ENCODE data around the gene GJD3. TPM values are rescaled to one million over a fixed set of nuclear protein-coding genes. Genes with fewer than 3 reads are reported as not detected.

The GJD3 gene
- total and polyA plus RNA-seq, 2 of the 4 experiments (the other 2 are of a cell fraction), result 0.10 TPM; not detected in 1

DNA sequence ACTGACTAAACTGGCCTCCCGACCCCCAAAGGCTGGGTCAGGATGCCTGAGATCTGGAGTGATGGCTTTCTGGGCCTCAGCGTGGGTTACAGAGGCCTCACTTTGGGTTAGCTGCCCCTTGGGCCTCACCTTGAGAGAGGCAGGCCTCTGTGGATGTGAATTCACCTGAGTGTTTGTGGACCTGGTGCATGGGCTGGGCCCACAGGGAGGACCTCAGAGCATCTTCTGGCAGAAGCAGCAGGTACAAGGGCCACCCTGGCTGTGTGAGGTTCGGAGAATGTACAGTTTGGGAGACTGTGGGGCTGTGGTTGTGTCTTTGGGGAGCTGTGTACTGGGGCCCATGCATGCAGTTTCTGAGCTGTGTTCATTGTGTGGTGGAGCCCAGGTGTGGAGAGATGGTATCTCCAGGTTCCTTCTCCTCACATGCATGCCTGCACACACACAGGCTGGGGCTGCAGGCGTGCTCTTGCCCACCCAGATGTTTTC lies 37.2 kb downstream of the GJD3 start:
- Histone ChIP-seq H3K79me1 (ENCODE audit: low read depth in 1 of 2, low read length in 2 of 2) (peaks cover 21 to 94% of the 10 kb centered on the region in 2 experiments), H2AFZ (replicated peaks; ENCODE audit: low read length, poor library complexity) (no peak overlapping the region), H3K4me1 (ENCODE audit: control insufficient read depth, insufficient read depth, low read length) (peaks cover 57% of the 10 kb centered on the region), H3K9me1 (ENCODE audit: insufficient read depth, low read length) (peaks cover 39% of the 10 kb centered on the region), H4K91ac (ENCODE audit: insufficient read depth, low read depth, low read length) (no peak overlapping the region; the same call in 1 of the 2 replicates), H3K9ac (ENCODE audit: low read depth, low read length) (no peak overlapping the region), H3K14ac (replicated peaks; ENCODE audit: low read depth, low read length) (no peak overlapping the region), H3K4ac (ENCODE audit: low read depth, low read length) (no peak overlapping the region), H2BK120ac (ENCODE audit: low read depth, low read length) (no peak overlapping the region), H3K36me3 (ENCODE audit: control insufficient read depth, insufficient read depth, low read length) (peaks cover 4% of the 10 kb centered on the region), H3K23ac (ENCODE audit: low read depth, low read length) (no peak overlapping the region), H3K9me3 (ENCODE audit: control insufficient read depth, insufficient read depth, low read length) (no peaks in the 10 kb centered on the region), H2AK9ac (replicated peaks; ENCODE audit: low read depth, low read length, poor library complexity) (peak overlapping the region; percentile 44), H3K18ac (ENCODE audit: low read depth, low read length) (no peak overlapping the region), H3K27ac (ENCODE audit: insufficient read depth, low read length) (no peak overlapping the region), H4K20me1 (ENCODE audit: insufficient read depth, low read length) (peaks cover 56% of the 10 kb centered on the region), H3K56ac (ENCODE audit: extremely low read depth, insufficient read depth, low read length) (no peak overlapping the region), H3K4me3 (ENCODE audit: insufficient read depth, low read depth, low read length) (no peak overlapping the region), H2BK5ac (ENCODE audit: low read depth, low read length, poor library complexity, severe bottlenecking) (no peak overlapping the region), H4K8ac (ENCODE audit: low read depth in 2 of 2, low read length in 2 of 2) (no peak overlapping the region), H2BK15ac (ENCODE audit: low read depth, low read length) (no peak overlapping the region), H3K27me3 (ENCODE audit: control insufficient read depth, insufficient read depth, low read length) (no peaks in the 10 kb centered on the region), H3K4me2 (ENCODE audit: low read depth, low read length) (no peak overlapping the region), H2AK5ac (ENCODE audit: low read depth, low read length) (peak overlapping the region; percentile 43; the same call in 1 of the 2 replicates), H4K5ac (ENCODE audit: low read depth, low read length) (no peak overlapping the region), H2BK20ac (ENCODE audit: low read depth, low read length) (no peak overlapping the region)
- ChIA-PET POLR2A (ENCODE audit: unreplicated experiment) (no interaction called here), CTCF (no interaction called here)
- DNase-seq, result no peak
- WGBS, 2 experiments (ENCODE audit: extremely low coverage in 2 of 2, insufficient read length in 1 of 2), result 82% methylated on average over 3 of the region's 4 CpGs; no CpG with 5 or more reads in 1 of the 2 experiments
- intact Hi-C loops (cut with micrococcal nuclease) (no loop called here), in situ Hi-C loops (cut with MboI; ENCODE audit: low sequenced_read_pairs) (no loop called here), dilution Hi-C loops (cut with HindIII; ENCODE audit: low sequenced_read_pairs, unreplicated experiment) (no loop called here)
- BruUV-seq (replicated peaks), result no TSS peak
- TF ChIP-seq NFE2L2 (IDR thresholded peaks at IDR 0.05; ENCODE audit: low read depth, low read length) (no peak), FOS (IDR thresholded peaks at IDR 0.05; ENCODE audit: low read depth, low read length) (no peak), POLR2A (IDR thresholded peaks at IDR 0.05; ENCODE audit: low read depth, low read length) (no peak), BHLHE40 (IDR thresholded peaks at IDR 0.05; ENCODE audit: low read depth, low read length) (no peak), RFX5 (IDR thresholded peaks at IDR 0.05; ENCODE audit: low read depth, low read length) (no peak), SMC3 (IDR thresholded peaks at IDR 0.05; ENCODE audit: low read depth, low read length) (no peak), MXI1 (IDR thresholded peaks at IDR 0.05; ENCODE audit: borderline replicate concordance, low read depth, low read length) (no peak), CHD1 (IDR thresholded peaks at IDR 0.05; ENCODE audit: low read depth, low read length) (no peak), RAD21 (IDR thresholded peaks at IDR 0.05; ENCODE audit: low read length) (no peak), MAFK (IDR thresholded peaks at IDR 0.05; ENCODE audit: low read depth, low read length) (no peak), RCOR1 (IDR thresholded peaks at IDR 0.05; ENCODE audit: insufficient replicate concordance, low read length) (no peak), CEBPB (IDR thresholded peaks at IDR 0.05; ENCODE audit: low read depth, low read length) (no peak), MAZ (IDR thresholded peaks at IDR 0.05; ENCODE audit: borderline replicate concordance, low read depth, low read length) (no peak)
- TF ChIP-seq, protein P1, sequence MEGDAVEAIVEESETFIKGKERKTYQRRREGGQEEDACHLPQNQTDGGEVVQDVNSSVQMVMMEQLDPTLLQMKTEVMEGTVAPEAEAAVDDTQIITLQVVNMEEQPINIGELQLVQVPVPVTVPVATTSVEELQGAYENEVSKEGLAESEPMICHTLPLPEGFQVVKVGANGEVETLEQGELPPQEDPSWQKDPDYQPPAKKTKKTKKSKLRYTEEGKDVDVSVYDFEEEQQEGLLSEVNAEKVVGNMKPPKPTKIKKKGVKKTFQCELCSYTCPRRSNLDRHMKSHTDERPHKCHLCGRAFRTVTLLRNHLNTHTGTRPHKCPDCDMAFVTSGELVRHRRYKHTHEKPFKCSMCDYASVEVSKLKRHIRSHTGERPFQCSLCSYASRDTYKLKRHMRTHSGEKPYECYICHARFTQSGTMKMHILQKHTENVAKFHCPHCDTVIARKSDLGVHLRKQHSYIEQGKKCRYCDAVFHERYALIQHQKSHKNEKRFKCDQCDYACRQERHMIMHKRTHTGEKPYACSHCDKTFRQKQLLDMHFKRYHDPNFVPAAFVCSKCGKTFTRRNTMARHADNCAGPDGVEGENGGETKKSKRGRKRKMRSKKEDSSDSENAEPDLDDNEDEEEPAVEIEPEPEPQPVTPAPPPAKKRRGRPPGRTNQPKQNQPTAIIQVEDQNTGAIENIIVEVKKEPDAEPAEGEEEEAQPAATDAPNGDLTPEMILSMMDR (conservative IDR thresholded peaks at IDR 0.05; ENCODE audit: low read depth, low read length), result no peak
- TF ChIP-seq, protein P2, sequence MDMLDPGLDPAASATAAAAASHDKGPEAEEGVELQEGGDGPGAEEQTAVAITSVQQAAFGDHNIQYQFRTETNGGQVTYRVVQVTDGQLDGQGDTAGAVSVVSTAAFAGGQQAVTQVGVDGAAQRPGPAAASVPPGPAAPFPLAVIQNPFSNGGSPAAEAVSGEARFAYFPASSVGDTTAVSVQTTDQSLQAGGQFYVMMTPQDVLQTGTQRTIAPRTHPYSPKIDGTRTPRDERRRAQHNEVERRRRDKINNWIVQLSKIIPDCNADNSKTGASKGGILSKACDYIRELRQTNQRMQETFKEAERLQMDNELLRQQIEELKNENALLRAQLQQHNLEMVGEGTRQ (IDR thresholded peaks at IDR 0.05; ENCODE audit: low read depth, low read length), result no peak
- TF ChIP-seq, protein P3, sequence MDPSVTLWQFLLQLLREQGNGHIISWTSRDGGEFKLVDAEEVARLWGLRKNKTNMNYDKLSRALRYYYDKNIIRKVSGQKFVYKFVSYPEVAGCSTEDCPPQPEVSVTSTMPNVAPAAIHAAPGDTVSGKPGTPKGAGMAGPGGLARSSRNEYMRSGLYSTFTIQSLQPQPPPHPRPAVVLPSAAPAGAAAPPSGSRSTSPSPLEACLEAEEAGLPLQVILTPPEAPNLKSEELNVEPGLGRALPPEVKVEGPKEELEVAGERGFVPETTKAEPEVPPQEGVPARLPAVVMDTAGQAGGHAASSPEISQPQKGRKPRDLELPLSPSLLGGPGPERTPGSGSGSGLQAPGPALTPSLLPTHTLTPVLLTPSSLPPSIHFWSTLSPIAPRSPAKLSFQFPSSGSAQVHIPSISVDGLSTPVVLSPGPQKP (IDR thresholded peaks at IDR 0.05; ENCODE audit: borderline replicate concordance, low read depth, low read length), result no peak
- no peak for ATAC-seq (ENCODE audit: low read depth)
